Activated effector memory CD4-positive, alpha-beta T cell treated with Interleukin-2 at 50 U/mL for 16 hours (primary cell): ENCODE results near the gene KCP.

ENCODE experiments used
- DNase-seq: peaks from one replicate; pipeline ENCODE4 v3.0.0-alpha.2; 2020

The KCP gene

DNA sequence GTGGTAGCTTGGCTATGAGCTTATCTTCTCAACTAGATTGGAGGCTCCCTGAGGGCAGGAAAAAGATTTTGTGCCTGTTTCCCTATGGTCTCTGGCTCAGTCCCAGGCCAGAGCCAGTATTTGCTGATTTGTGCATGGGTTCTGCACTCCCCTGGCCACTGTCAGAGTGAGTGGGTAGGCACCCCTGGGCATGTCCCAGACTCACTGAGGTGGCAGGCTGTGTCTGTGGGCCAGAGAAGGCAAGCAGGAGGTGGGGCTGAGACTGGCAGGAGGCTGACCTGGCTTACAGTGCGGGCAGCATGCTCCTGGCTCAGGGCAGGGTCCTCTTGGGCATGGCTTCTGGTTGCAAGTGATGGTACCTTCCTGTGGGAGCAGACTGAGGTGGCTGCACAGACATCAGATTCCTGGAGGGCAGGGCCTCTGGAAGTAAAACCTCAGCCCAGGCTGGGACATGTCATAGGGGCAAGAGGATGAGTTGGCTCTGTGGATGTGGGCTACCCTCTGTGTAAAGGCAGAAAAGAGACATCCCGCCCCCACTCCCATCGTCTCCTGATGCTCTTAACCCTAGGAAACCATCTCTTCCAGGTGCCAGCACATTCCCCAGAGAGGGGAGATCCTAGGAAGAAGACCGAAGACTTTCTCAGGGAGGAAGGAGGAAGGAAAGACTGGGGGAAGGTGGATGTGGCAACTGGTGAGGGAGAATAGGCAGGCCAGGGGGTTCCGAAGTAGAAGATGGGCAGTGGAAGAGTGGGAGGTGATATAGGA is 4.3 kb downstream of the KCP start:
- no peak for DNase-seq

DNA sequence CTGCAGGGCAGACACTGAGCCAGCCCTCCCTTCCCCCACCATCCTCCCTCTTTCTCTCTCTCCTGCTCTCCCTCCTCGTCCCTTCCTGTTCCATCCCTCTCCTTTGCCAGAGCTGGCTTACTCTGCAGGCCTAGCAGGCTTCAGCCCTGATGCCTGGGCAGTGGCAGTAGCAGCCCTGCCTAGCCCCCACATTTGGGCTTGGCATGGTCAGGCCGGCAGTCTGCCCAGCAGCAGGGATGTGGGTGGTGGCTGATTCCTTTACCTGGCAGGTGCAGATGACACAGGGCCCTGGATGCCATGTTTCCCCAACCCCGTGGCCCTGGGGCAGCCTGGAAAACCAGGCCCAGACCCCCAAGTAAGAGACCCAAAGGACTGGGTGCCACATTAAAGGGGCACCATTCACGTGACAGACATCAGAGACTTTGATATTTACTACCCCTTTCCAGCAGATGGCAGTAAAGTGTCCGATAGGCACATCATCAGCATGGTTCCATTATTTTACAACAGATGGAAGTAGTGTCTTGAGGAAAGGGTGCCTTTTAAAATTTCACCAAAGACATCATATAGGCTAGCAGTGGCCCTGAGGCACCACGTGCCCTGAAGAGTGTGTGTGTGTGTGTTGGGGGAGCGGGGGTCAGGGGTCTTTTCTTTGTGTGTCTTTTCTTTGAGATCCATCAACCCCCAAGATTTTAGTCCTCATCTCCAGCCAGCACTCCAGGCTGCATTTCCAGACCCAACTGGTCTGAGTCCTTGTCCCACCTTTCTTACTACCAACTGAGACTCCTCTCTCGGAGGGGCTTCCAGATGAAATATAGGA is 5.9 kb downstream of the KCP start:
- no peak for DNase-seq

DNA sequence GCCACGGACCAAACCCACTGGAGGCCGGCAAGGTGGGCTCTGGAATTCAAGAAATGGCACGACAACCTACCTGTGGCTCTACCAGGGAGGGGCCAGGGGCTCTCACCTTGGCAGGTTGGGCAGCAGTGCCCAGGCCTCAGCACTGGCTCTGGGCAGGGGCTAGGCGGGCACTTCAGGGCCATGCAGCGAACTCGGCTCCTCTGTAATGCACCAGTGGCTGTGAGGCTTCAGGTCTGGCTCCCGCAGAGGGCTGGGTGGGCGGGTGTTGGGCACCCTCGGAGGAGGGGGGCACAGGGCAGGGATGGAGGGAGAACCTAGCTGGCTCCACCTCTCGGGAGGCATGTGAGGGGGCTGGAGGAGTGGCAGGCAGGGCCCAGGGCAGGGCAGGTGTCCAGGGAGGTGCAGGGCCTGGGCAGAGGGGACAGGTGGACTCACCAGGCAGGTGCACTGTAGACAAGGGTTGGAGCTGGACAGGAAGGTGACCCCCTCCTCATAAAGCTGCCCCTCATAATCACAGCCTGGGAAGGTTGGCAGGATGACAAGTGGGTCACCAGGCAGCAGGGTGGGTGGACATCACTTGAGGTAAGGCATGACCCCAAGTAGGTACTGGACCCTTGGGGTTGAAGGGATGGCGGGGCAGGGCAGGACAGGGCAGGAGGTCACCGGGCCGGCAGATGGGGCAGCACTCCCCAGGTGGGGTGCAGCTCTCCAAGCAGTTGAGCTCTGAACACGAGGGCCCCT is 6.7 kb downstream of the KCP start:
- no peak for DNase-seq

DNA sequence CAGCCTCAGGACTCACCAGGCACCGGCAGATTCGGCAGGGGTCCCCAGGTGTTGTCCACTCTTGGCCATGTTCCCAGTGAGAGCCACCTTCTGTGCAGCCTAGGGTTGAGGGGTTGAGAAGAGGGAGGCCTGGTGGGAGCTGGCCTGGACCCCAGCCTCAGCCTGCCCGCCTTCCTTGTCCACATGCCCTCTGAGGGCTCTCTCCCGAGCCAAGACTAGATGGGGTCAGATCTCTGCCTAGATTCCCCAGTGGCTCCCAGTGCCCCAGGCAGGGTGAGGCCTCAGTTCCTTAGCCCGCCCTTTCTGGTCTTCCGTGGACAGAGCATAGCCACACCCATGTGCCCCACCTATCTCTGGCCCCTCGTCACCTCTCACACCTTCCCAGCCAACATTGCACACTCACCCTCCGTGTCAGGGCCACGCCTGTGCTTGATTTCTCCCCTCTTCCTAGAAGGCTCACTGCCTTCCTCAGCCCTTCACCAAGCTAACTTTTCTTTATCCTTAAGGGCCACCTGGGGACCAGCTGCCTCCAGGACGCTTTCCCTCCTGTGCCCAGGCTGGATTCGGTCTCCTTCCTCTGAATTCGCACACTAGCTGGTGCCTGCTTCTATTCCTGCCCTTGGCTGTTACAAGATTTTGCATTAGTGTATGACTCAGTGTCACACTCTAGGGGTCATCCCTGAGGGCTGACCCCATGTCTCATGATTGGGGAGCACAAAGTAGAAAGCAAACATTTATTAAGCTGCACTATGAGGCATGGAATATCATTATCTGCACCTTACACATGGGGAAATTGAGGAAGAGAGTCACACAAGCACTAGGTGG is 7.5 kb downstream of the KCP start:
- no peak for DNase-seq

DNA sequence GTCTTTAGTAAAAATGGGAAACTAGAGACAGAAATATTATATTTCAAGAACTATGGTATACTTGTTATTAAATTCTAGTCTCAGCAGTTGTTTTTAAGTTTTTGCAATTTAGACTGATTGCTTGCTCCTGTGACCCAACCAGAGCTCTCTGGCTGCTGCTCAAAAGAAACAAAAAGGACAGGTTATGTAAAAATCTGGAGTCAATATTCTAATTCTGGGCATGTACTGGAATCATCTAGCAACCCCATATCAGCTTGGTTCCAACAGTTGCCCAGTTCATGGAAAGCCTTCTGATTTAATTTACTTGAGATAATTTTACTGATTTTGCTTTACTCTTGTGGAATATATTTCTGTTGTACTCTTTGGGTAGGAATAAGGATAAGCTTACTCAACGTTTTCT is 10.3 kb downstream of the KCP start:
- no peak for DNase-seq

DNA sequence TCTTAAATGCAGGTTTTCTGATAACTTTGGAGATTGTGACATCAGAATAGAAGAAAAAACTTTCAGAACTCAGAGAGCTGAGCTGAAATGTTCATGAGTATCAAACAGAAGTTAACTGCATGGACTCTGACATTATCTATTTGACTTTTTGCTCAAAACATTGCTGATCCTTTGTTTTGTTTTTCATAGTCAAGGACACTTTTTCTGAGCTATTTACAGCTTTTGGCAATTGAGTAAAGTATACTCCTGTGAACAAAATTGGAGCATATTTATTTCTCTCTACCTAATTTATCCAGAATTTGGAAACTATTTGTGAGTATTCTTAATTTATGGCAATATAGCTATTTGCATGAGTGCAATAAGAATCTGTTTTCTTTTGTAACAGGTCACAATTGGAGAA is 11.1 kb downstream of the KCP start:
- no peak for DNase-seq

DNA sequence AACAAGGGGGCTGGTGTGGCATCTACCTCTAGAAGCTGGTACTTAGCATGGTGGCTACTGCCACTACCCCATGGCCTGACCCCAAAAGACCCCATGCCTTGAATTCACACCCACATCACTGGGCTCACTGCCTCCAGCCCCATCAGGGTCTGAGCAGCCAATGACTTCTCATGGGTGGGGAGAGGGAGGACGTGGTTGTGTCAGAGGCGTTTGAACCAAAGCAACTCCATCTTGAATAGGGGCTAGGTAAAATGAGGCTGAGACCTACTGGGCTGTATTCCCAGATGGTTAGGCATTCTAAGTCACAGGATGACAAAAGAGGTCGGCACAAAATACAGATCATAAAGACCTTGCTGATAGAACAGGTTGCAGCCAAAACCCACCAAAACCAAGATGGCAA is 15.2 kb downstream of the KCP start:
- DNase-seq, result no peak

DNA sequence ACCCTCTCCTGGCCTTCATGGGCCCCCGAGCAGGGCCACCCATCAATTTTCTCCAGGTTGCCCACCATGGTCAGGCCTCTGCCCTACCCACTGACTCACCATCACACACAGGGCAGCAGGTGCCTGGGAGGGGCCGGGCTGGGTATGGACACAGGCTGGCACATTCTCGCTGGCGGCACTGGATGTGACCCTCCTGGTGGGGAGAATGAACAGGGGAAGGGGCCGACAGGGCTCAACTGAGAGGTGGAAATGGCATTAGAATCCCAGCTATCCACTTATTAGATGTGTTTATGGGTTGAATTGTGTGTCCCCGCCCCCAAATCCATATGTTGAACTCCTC is 16.4 kb downstream of the KCP start:
- no peak for DNase-seq

DNA sequence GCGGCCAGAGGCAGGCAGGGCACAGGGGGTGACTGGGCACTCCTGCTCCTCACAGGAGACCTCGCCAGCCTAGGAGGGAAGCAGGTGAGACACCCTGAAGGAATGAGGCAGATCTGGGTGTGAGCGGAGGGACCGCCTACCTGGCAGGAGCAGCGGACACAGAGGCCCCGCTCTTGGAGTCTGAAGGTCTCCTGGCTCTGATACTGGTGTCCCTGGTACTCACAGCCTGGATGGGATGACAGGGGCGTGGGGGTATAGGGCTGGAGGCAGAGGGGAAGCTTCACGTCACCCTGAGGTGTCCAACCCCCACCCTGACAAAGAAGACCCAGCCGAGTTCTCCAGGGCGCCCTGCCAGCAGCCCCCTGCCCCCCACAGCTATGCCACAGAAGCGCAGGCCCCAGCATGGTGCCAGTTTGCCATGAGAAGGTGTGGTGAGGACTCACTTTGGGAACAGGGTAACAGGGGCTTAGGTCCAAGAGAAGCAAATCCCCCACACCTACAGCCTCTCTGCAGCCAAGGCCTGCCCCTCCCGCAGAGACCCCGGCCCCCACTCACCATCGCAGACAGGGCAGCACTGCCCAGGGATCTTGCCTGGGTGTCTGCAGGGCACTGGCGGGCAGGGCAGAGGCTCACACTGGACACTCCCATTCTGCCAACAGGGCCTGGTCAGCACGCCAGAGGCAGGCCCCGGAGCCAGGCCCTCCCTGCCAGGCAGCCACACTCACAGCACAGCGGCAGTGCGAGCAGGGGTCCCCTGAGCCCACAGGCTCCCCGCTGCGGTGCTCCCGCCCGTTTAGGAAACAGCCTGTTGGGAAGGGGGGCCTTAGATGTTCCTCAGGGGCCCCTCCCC is 17.0 kb downstream of the KCP start:
- no peak for DNase-seq

DNA sequence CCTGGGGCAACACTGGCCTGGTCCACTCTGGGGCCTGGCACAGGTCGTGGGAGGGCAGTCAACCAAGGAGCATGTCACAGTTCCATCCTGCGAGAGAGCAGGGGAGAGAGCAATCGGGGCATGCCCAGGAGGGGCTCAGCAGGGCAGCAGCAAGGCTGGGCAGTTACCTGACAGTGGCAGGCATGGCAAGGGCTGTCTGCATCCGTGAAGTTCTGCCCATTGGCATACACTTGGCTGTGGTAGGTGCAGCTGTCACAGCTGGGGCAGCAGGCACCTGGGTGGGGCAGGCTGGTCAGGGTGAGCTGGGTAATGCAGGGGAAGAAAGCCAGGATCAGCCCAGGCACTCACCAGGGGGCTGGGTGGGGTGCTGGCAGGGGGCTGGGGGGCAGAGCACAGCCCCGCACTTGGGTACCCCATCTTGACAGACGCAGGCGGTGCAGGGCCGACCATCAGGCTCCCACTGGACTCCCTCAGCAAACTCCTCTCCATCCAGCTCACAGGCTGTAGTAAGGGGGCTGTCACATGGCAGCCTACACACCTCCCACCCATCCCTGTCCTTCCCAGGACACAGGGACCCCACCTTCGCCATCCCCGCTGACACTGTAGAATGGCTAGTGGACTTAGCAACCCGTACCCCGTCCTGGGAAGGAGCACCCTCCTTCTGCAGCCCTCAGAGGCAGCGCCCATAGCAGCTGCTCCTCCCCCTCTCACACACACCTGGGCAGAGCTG is 17.8 kb downstream of the KCP start:
- DNase-seq, result no peak

DNA sequence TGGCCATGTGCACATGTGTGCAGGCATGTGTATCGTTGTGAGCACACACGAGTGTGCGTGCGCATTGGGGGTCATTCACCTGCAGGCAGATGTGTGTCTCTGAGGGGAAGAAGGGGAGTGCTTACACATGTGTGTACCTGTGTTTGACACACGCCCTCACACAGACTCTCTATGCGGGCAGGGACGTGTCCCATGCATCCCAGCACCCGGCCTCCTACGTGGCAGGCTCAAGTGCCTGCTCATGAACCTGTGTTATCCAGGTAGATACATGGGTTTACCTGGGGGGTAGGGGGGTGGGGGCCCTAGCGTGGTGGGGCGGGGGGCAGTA is 18.6 kb downstream of the KCP start:
- DNase-seq, result no peak

DNA sequence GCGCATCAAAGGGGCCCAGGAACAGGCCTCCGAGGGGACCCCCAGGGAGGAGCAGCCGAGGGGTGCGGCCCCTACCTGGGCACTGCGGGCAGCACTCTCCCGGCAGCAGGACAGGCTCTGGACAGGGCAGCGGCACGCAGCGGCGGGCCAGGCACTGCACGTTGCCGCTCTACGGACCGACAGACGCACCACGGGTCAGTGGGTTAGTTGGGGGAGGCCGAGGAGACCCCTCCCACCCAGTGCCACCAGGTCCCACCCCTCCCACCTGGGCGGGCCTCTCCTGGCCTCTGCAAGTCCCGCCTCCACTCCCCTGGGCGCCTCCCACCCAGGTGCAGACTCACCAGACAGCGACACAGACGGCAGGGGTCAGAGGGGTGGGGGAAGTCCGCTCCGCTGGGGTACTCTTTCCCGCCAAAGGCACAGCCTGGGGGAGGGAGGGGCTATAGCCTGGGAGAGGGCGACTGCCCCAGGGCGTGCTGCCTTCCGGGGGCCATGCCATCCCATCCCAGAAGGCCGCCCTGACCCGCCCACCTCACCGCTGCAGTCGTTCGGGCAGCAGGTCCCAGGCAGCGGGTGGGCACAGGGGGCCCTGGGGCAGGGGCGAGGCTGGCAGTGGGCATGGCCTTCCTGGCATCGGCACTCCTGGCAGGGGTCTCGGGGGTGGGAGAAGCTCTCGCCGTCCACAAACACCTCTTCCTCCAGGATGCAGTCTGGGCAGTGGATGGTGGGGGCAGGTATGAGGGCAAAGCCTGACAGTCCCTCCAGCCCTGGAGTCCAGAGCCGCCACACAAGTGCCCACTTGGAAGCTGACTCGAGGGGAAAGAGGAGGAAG is 19.2 kb downstream of the KCP start:
- no peak for DNase-seq

DNA sequence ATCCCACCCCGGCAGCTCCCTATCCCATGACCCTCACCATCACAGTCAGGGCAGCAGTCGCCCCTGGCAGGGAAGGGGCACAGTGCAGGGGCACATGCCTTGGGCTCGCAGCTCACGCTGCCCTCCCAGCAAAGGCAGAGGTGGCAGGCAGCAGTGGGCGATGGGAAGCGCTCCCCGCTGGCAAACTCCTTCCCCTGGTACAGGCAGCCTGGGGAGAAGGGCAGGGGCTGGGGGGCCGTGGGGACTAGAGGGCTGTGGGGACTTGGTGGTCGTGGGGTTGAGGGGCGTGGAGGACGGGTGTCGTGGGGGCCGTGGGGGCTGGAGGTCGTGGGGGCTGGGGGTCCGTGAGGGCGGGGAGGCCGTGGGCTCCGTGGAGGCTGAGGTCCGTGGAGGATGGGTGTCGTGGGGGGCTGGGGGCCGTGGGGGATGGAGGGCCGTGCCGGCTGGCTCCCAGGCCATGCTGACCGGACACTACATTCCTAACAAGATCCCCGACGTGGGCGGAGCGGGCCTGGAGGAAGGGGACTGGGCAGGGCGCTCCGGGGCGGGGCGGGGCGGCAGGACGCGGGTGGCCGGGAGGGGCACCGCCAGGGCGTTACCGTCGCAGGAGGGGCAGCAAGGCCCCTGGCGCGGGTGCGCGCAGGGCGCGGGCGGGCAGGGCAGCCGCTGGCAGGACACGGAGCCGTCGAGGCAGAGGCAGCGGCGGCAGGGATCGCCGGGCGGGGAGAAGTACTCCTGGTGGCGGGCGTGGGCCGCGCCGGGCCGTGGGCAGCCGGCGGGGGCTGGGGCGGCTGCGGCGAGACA is 20.0 kb downstream of the KCP start:
- DNase-seq, result no peak

DNA sequence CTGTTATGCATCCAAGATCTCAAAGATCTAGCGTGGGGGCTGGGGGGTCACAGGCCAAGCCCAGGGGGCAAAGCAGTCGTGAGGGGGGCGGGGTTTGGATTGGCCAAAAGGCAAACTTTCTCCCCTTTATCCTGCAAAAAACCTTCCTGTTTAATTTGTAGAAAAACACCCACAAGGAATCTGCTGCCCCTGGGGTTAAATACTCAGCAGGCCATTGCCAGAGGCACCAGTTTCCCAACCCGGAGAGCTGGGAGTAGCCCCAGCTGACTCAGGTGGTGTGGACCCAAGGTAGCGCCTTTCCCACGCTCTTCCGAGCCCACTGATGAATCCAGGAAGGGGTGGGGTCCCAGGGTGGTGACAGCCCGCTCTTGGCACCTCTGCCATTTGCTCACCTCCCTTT is 21.4 kb downstream of the KCP start:
- no peak for DNase-seq

DNA sequence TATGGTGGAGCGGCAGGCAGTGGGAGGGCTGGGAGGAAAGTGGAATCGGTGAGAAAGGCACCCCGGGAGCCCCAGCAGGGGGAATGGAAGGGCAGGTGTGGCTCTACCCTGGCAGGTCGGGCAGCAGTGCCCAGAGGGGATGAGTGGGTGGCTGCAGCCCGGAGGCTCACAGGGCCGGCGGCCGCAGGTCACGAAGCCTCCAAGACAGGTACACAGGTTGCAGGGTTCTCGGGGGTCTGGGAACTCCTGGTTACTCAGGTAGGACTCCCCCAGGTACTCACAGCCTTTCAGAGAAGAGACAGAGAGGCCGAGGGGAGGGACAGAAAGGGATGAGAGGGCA is 21.8 kb downstream of the KCP start:
- no peak for DNase-seq

DNA sequence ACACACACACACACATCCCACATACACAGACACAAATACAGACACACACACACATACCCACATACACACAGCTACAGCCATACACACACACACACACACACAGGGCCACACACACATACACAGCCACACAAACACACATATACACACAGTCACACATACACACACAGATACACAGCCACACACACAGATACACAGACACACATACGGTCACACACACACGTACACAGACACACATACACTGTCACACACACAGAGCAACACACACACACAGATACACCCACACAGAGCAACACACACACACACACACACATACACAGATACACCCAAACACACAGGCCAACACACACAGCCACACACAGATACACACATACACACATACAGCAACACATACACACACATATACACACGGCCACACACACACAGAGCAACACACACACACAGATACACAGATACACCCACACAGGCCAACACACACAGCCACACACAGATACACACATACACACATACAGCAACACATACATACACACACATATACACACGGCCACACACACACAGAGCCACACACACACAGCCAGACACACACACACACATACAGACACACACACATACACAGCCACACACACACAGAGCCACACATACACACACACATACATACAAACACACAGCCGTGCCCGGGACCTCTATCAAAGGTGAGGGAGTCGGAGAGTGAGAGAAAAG is 22.3 kb downstream of the KCP start:
- DNase-seq, result no peak

DNA sequence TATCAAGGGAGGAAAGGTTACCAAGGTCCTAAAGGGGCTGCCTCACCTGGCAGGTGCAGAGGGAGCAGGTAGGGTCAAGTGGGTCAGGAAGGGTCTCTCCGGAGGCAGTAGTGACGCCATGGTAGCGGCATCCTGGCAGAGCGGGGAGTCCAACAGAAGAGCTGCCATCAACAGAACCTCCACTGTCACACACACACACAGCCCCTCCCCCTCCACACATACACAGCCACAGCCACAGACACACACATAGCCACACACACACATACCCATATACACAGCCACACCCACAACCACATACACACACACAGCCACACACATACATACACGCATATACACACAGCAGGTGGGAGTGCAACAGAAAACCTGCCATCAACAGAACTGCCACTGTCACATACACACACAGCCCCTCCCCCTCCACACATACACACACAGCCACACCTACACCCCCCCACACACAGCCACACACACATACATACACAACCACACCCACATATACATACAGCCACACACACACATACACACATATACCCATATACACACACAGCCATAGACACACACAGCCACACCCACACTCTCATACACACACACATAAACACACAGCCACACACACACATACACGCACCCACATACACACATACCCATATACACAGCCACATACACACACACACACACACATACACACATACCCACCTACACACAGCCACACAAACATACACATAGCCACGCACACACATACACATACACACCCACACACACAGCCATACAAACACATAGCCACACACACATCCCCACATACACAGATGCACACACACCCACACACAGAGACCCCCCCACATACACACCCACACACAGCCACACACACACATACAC is 23.1 kb downstream of the KCP start:
- no peak for DNase-seq
